ENCODE measurements around the gene AADACL3. TPM values are rescaled to one million over a fixed set of nuclear protein-coding genes. Genes with fewer than 3 reads are reported as not detected.
"Not testable (repeated sequence)": the region's sequence is repeated elsewhere in the genome, so short reads cannot be mapped to it uniquely, and the experiment has no call there.

The AADACL3 gene, protein sequence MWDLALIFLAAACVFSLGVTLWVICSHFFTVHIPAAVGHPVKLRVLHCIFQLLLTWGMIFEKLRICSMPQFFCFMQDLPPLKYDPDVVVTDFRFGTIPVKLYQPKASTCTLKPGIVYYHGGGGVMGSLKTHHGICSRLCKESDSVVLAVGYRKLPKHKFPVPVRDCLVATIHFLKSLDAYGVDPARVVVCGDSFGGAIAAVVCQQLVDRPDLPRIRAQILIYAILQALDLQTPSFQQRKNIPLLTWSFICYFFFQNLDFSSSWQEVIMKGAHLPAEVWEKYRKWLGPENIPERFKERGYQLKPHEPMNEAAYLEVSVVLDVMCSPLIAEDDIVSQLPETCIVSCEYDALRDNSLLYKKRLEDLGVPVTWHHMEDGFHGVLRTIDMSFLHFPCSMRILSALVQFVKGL
- total RNA-seq: not detected

- Mint-ChIP-seq H3K4me1 (ENCODE audit: low read depth) (no peaks in the 10 kb centered on the region), H3K27me3 (ENCODE audit: low read depth) (peaks cover 13% of the 10 kb centered on the region), H3K4me3 (no peak within 1 kb of the TSS), H3K36me3 (ENCODE audit: low read depth) (no peaks in the 10 kb centered on the region), H3K27ac (no peak within 1 kb of the TSS), H3K9me3 (ENCODE audit: insufficient read depth) (no peaks in the 10 kb centered on the region)
- ATAC-seq (no peak), DNase-seq (no peak)
- POLR2A ChIA-PET: no interaction called here
- CTCF ChIA-PET: no interaction called here
Measured at GRCh38 chr1:12715896-12716437, at the start of gene AADACL3. Gene AADACL3, plus strand, starts transcription at chr1:12716110. Its CDS starts 67 bp downstream, at chr1:12716177.

GRCh38 chr1:12666141-12666735 is 49.7 kb upstream of the AADACL3 start:
- CTCF ChIA-PET: interaction anchor here (1.6 kb wide), 1 partner anchor 352 kb away, joined by 4 read pairs; no protein-coding TSS in a partner anchor
- DNase-seq: no peak
- no peaks in the 10 kb centered on the region for H3K36me3 Mint-ChIP-seq (ENCODE audit: low read depth)
- H3K9me3 Mint-ChIP-seq (ENCODE audit: insufficient read depth): peaks cover 7% of the 10 kb centered on the region
- POLR2A ChIA-PET: no interaction called here
- H3K4me3 Mint-ChIP-seq: no peak overlapping the region
- H3K4me1 Mint-ChIP-seq (ENCODE audit: low read depth): no peaks in the 10 kb centered on the region
- no peak for ATAC-seq
- H3K27me3 Mint-ChIP-seq (ENCODE audit: low read depth): peaks cover 12% of the 10 kb centered on the region
- no peak overlapping the region for H3K27ac Mint-ChIP-seq

GRCh38 chr1:12669529-12670068 is 46.3 kb upstream of the AADACL3 start:
- POLR2A ChIA-PET: no interaction called here
- peaks cover 7% of the 10 kb centered on the region for H3K9me3 Mint-ChIP-seq (ENCODE audit: insufficient read depth)
- H3K4me3 Mint-ChIP-seq: no peak overlapping the region
- CTCF ChIA-PET: interaction anchor here (3.4 kb wide), 1 partner anchor 11 kb away, joined by 17 read pairs; no protein-coding TSS in a partner anchor
- no peak overlapping the region for H3K27ac Mint-ChIP-seq
- H3K27me3 Mint-ChIP-seq (ENCODE audit: low read depth): peaks cover 26% of the 10 kb centered on the region
- no peaks in the 10 kb centered on the region for H3K36me3 Mint-ChIP-seq (ENCODE audit: low read depth)
- ATAC-seq (no peak), DNase-seq (no peak)
- no peaks in the 10 kb centered on the region for H3K4me1 Mint-ChIP-seq (ENCODE audit: low read depth)

GRCh38 chr1:12674358-12674757 is 41.6 kb upstream of the AADACL3 start:
- ChIA-PET CTCF (no interaction called here), POLR2A (no interaction called here)
- no peak for DNase-seq
- peaks cover 46% of the 10 kb centered on the region for H3K27me3 Mint-ChIP-seq (ENCODE audit: low read depth)
- no peaks in the 10 kb centered on the region for H3K4me1 Mint-ChIP-seq (ENCODE audit: low read depth)
- no peak overlapping the region for H3K27ac Mint-ChIP-seq
- no peaks in the 10 kb centered on the region for H3K36me3 Mint-ChIP-seq (ENCODE audit: low read depth)
- no peak overlapping the region for H3K4me3 Mint-ChIP-seq
- H3K9me3 Mint-ChIP-seq (ENCODE audit: insufficient read depth): no peaks in the 10 kb centered on the region
- no peak for ATAC-seq

DNA sequence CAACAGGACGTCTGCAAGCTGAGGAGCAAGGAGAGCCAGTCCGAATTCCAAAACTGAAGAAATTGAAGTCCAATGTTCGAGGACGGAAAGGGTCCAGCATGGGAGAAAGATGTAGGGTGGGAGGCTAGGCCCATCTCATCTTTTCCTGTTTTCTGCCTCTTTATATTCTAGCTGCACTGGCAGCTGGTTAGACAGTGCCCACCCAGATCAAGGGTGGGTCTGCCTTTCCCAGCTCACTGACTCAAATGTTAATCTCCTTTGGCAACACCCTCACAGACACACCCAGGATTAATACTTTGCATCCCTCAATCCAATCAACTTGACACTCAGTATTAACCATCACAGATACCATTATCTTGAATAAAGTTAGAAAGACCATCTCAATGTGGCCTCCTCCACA is 39.8 kb upstream of the AADACL3 start:
- H3K9me3 Mint-ChIP-seq (ENCODE audit: insufficient read depth); H3K27ac Mint-ChIP-seq; ATAC-seq; H3K36me3 Mint-ChIP-seq (ENCODE audit: low read depth); H3K4me3 Mint-ChIP-seq; DNase-seq; POLR2A ChIA-PET; CTCF ChIA-PET; H3K4me1 Mint-ChIP-seq (ENCODE audit: low read depth): not testable (repeated sequence)
- H3K27me3 Mint-ChIP-seq (ENCODE audit: low read depth): peaks cover 47% of the 10 kb centered on the region

GRCh38 chr1:12677565-12677964 is 38.3 kb upstream of the AADACL3 start:
- ChIA-PET POLR2A (no interaction called here), CTCF (no interaction called here)
- DNase-seq (no peak), ATAC-seq (no peak)
- Mint-ChIP-seq H3K4me3 (no peak overlapping the region), H3K9me3 (ENCODE audit: insufficient read depth) (peaks cover 5% of the 10 kb centered on the region), H3K36me3 (ENCODE audit: low read depth) (no peaks in the 10 kb centered on the region), H3K27ac (no peak overlapping the region), H3K4me1 (ENCODE audit: low read depth) (no peaks in the 10 kb centered on the region), H3K27me3 (ENCODE audit: low read depth) (peaks cover 35% of the 10 kb centered on the region)

DNA sequence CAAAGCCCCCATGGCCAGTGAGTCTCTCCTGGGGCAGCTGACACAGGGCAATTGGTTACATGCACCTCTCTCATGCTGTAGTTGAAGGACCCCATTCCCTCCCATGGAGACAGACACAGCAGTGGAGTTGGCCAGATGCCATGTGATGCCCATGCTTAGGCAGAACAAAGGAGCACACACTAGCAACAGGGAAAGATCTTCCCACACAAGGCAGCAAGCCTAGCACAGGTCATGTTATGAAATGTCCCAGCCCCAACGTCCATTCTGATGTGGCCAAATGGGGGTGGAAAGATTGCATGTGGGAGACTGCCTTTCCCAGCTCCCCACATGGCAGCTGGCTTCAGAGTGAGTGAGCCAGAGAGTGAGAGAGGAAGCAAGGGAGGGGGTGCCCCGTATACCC is 37.6 kb upstream of the AADACL3 start:
- Mint-ChIP-seq H3K27me3 (ENCODE audit: low read depth) (peaks cover 31% of the 10 kb centered on the region), H3K27ac (no peak overlapping the region), H3K4me3 (no peak overlapping the region), H3K9me3 (ENCODE audit: insufficient read depth) (peaks cover 5% of the 10 kb centered on the region), H3K36me3 (ENCODE audit: low read depth) (no peaks in the 10 kb centered on the region), H3K4me1 (ENCODE audit: low read depth) (no peaks in the 10 kb centered on the region)
- DNase-seq (no peak), ATAC-seq (no peak)
- ChIA-PET CTCF (no interaction called here), POLR2A (no interaction called here)

DNA sequence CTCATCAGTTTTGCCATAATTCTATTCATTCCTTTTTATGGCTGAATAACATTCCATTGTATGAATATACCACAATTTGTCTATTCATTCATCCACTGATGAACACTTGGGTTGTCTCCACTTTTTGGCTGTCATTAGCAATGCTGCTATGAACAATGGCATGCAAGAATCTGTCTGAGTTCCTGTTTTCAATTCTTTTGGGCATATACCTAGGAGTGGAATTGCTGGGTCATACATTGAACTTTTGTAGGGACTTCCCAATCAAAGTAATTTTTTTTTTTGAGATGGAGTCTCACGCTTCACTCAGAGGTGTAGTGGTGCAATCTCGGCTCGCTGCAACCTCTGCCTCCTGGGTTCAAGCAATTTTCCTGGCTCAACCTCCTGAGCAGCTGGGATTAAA is 37.1 kb upstream of the AADACL3 start:
- ChIA-PET CTCF (no interaction called here), POLR2A (no interaction called here)
- H3K4me1 Mint-ChIP-seq (ENCODE audit: low read depth): no peaks in the 10 kb centered on the region
- ATAC-seq: no peak
- no peak for DNase-seq
- peaks cover 5% of the 10 kb centered on the region for H3K9me3 Mint-ChIP-seq (ENCODE audit: insufficient read depth)
- no peak overlapping the region for H3K27ac Mint-ChIP-seq
- no peaks in the 10 kb centered on the region for H3K36me3 Mint-ChIP-seq (ENCODE audit: low read depth)
- H3K27me3 Mint-ChIP-seq (ENCODE audit: low read depth): peaks cover 31% of the 10 kb centered on the region
- H3K4me3 Mint-ChIP-seq: no peak overlapping the region

GRCh38 chr1:12690156-12690555 is 25.8 kb upstream of the AADACL3 start:
- CTCF ChIA-PET: no interaction called here

DNA sequence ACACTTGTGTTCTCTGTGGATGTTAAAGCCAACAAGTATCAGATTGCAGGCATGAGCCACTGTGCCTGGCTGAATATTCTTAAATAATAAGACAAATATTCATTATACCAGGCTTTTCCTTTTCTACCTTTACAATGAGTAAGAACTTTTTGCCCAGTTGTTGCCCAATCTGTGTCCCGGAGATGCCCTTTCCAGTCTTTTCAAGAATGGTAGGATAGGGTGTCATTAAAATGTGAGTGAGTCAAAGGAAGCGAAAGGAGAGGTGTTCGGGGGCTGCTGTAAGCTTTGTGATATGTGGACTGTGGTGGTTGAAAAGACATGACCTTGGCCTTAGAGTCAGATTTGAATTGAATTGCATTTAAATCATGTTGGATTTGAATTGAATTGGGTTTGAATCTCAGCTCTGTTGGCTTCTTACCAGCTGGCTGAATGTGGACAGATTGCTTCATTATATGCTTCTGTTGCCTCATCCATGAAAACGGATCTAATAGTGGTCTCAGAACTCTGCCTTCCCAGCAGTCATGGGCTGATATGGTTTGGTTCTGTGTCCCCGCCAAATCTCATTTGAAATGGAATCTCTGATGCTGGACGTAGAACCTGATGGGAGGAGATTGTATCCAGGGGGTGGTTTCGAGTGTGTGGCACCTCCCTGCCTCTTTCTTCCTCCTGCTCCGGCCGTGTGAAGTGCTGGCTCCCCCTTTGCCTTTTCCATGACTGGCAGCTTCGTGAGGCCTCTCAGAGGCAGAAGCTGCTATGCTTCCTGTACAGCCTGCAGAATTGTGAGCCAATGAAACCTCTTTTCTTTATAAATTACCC is 22.7 kb upstream of the AADACL3 start:
- Mint-ChIP-seq H3K27me3 (ENCODE audit: low read depth) (peaks cover 18% of the 10 kb centered on the region), H3K27ac (no peak overlapping the region), H3K9me3 (ENCODE audit: insufficient read depth) (no peaks in the 10 kb centered on the region), H3K4me3 (no peak overlapping the region), H3K4me1 (ENCODE audit: low read depth) (no peaks in the 10 kb centered on the region), H3K36me3 (ENCODE audit: low read depth) (no peaks in the 10 kb centered on the region)
- POLR2A ChIA-PET: no interaction called here
- CTCF ChIA-PET: no interaction called here
- no peak for ATAC-seq
- DNase-seq: no peak

More at GRCh38 chr1:12690156-12690555, 25.8 kb upstream of the AADACL3 start:
- Mint-ChIP-seq H3K4me1 (ENCODE audit: low read depth) (no peaks in the 10 kb centered on the region), H3K4me3 (no peak overlapping the region), H3K27me3 (ENCODE audit: low read depth) (peaks cover 15% of the 10 kb centered on the region), H3K36me3 (ENCODE audit: low read depth) (no peaks in the 10 kb centered on the region), H3K9me3 (ENCODE audit: insufficient read depth) (no peaks in the 10 kb centered on the region), H3K27ac (no peak overlapping the region)
- POLR2A ChIA-PET: no interaction called here
- ATAC-seq: no peak
- DNase-seq: no peak

- ChIA-PET POLR2A (no interaction called here), CTCF (no interaction called here)
- no peak overlapping the region for H3K27ac Mint-ChIP-seq
- no peaks in the 10 kb centered on the region for H3K4me1 Mint-ChIP-seq (ENCODE audit: low read depth)
- no peaks in the 10 kb centered on the region for H3K9me3 Mint-ChIP-seq (ENCODE audit: insufficient read depth)
- DNase-seq: no peak
- H3K27me3 Mint-ChIP-seq (ENCODE audit: low read depth): peaks cover 23% of the 10 kb centered on the region
- H3K4me3 Mint-ChIP-seq: no peak overlapping the region
- H3K36me3 Mint-ChIP-seq (ENCODE audit: low read depth): no peaks in the 10 kb centered on the region
- no peak for ATAC-seq
Measured at GRCh38 chr1:12696658-12697057, 19.3 kb upstream of the AADACL3 start.

GRCh38 chr1:12697397-12697796 is 18.5 kb upstream of the AADACL3 start:
- Mint-ChIP-seq H3K27ac (no peak overlapping the region), H3K27me3 (ENCODE audit: low read depth) (peaks cover 23% of the 10 kb centered on the region), H3K4me1 (ENCODE audit: low read depth) (no peaks in the 10 kb centered on the region), H3K36me3 (ENCODE audit: low read depth) (no peaks in the 10 kb centered on the region), H3K9me3 (ENCODE audit: insufficient read depth) (no peaks in the 10 kb centered on the region), H3K4me3 (no peak overlapping the region)
- DNase-seq (no peak), ATAC-seq (no peak)
- POLR2A ChIA-PET: no interaction called here
- CTCF ChIA-PET: no interaction called here
